ENCODE results near the gene ARHGAP31. TPM values are rescaled to one million over a fixed set of nuclear protein-coding genes. Genes with fewer than 3 reads are reported as not detected.

ARHGAP31 gene
- polyA plus RNA-seq, 3 donors, result 4.7 to 9.8 (median 7.6) TPM

DNA sequence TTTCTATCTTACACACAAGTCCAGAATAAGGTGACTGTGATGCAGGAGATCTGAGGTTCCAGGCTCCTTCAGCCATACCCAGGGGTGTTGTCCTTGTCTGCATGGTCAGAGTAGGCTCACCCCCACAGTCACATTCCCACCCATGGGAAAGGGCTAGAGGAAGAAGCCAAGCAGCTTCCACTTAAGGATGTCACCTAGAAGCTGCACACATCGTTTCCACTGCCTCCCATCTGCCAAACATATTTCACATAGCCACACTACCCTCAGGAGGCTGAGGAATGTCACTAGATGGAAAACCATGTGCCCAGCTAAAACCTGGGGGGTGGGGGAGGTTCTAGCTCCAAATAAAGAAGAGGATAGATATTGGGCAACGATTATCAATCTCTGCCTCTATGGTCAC, 111.1 kb downstream of the ARHGAP31 start:
- 100% methylated on average over 1 of the region's 2 CpGs for WGBS (ENCODE audit: insufficient coverage)
- no peaks in the 10 kb centered on the region for H3K4me1 Mint-ChIP-seq
- no peak overlapping the region for H2AFZ ChIP-seq (ENCODE audit: insufficient read depth, low read depth, low read length, poor library complexity, severe bottlenecking)
- peaks cover 76 to 77% of the 10 kb centered on the region in 2 donors for H3K36me3 Mint-ChIP-seq
- intact Hi-C loops (cut with micrococcal nuclease), result loop anchor here in 1 of 2 donors (10.0 kb wide), 1 partner anchor 1139 kb away; no protein-coding TSS in a partner anchor
- no peak overlapping the region for H3K27ac ChIP-seq (ENCODE audit: low read depth in 1 of 2, low read length in 2 of 2)
- no peak overlapping the region for H3K4me2 ChIP-seq (replicated peaks; ENCODE audit: extremely low read depth, low read length, poor library complexity, severe bottlenecking)
- H3K4me3 ChIP-seq (replicated peaks in 1 of 3; ENCODE audit: low read depth in 2 of 3, low read length in 3 of 3), result no peak overlapping the region
- H3K9ac ChIP-seq (ENCODE audit: insufficient read depth, low read length, poor library complexity, severe bottlenecking), result no peak overlapping the region
- H3K27me3 ChIP-seq (ENCODE audit: control insufficient read depth in 2 of 2, insufficient read depth in 2 of 2, low read length in 2 of 2), result no peaks in the 10 kb centered on the region
- no peaks in the 10 kb centered on the region for H3K79me2 ChIP-seq (ENCODE audit: insufficient read depth, low read length)
- DNase-seq, result no peak
- no peaks in the 10 kb centered on the region for H3K27me3 Mint-ChIP-seq (ENCODE audit: low read depth in 3 of 3)
- no peak overlapping the region for H3K27ac Mint-ChIP-seq
- H3K4me1 ChIP-seq (ENCODE audit: control insufficient read depth in 1 of 2, insufficient read depth in 2 of 2, low read length in 2 of 2), result no peaks in the 10 kb centered on the region
- H4K20me1 ChIP-seq (ENCODE audit: insufficient read depth, low read length), result no peaks in the 10 kb centered on the region
- H3K9me3 Mint-ChIP-seq, result peaks cover 0 to 6% (median 3%) of the 10 kb centered on the region in 7 donors
- TF ChIP-seq CTCF (IDR thresholded peaks at IDR 0.05), result no peak
- H3K9me3 ChIP-seq (replicated peaks in 1 of 2; ENCODE audit: control insufficient read depth in 1 of 2, insufficient read depth in 1 of 2, low read length in 2 of 2), result peaks cover 0 to 4% of the 10 kb centered on the region in 2 donors
- no peak overlapping the region for H3K4me3 Mint-ChIP-seq
- H3K36me3 ChIP-seq (replicated peaks in 1 of 2; ENCODE audit: control insufficient read depth in 1 of 2, insufficient read depth in 2 of 2, low read length in 2 of 2), result peaks cover 32 to 96% of the 10 kb centered on the region in 2 donors

DNA sequence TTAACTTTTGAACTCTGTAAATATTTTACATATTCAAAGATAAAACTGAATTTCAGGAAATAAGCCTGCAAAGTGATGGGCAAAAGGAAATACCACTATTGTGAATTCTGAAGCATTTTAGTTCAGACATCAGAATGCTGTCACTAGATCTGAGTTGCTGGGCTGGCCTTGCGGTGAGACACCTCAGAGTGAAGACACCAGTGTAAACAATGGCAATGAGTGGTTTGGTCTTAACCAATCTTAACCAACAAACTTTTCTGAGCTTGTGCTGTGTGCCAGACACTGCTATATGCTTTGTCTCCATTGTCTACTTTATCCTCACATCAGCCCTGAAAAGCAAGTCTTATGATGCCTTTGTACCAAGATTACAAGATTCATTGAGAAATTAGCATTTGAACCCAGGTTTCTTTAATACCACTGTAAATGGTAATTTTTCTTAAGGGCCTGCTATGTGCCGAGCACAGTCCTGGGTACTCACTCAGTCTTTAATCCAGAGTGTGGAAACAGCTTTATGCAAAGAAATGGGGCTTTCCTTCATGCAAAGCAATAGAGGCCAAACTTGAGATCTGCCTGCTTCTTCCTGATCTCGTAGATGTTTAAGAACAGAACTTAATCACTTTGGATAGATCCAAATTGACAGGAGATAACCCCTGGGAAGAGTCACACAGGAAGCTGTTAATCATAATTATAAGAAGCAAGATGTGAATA, 114.2 kb downstream of the ARHGAP31 start:
- Histone ChIP-seq H3K79me2 (ENCODE audit: insufficient read depth, low read length) (no peaks in the 10 kb centered on the region), H3K4me1 (ENCODE audit: control insufficient read depth in 1 of 2, insufficient read depth in 2 of 2, low read length in 2 of 2) (no peaks in the 10 kb centered on the region), H3K4me2 (replicated peaks; ENCODE audit: extremely low read depth, low read length, poor library complexity, severe bottlenecking) (no peak overlapping the region), H2AFZ (ENCODE audit: insufficient read depth, low read depth, low read length, poor library complexity, severe bottlenecking) (no peak overlapping the region), H3K9me3 (replicated peaks in 1 of 2; ENCODE audit: control insufficient read depth in 1 of 2, insufficient read depth in 1 of 2, low read length in 2 of 2) (no peaks in the 10 kb centered on the region), H3K36me3 (replicated peaks in 1 of 2; ENCODE audit: control insufficient read depth in 1 of 2, insufficient read depth in 2 of 2, low read length in 2 of 2) (peaks cover 15 to 87% of the 10 kb centered on the region in 2 donors), H3K4me3 (replicated peaks in 1 of 3; ENCODE audit: low read depth in 2 of 3, low read length in 3 of 3) (no peak overlapping the region), H3K27me3 (ENCODE audit: control insufficient read depth in 2 of 2, insufficient read depth in 2 of 2, low read length in 2 of 2) (no peaks in the 10 kb centered on the region), H4K20me1 (ENCODE audit: insufficient read depth, low read length) (no peaks in the 10 kb centered on the region), H3K27ac (ENCODE audit: low read depth in 1 of 2, low read length in 2 of 2) (no peak overlapping the region), H3K9ac (ENCODE audit: insufficient read depth, low read length, poor library complexity, severe bottlenecking) (no peak overlapping the region)
- H3K36me3 Mint-ChIP-seq, result peaks cover 70 to 71% of the 10 kb centered on the region in 2 donors
- H3K27ac Mint-ChIP-seq, result no peak overlapping the region
- 100% methylated on average over 2 of the region's 3 CpGs for WGBS (ENCODE audit: insufficient coverage)
- H3K27me3 Mint-ChIP-seq (ENCODE audit: low read depth in 3 of 3), result no peaks in the 10 kb centered on the region
- no peak overlapping the region for H3K4me3 Mint-ChIP-seq
- no peaks in the 10 kb centered on the region for H3K4me1 Mint-ChIP-seq
- no peak for TF ChIP-seq CTCF (IDR thresholded peaks at IDR 0.05)
- intact Hi-C loops (cut with micrococcal nuclease), result loop anchor here in 1 of 2 donors (10.0 kb wide), 1 partner anchor 1136 kb away; no protein-coding TSS in a partner anchor
- DNase-seq, result no peak
- peaks cover 0 to 3% (median 0%) of the 10 kb centered on the region in 7 donors for H3K9me3 Mint-ChIP-seq
